ENCODE data around the gene CAPNS1. TPM values are rescaled to one million over a fixed set of nuclear protein-coding genes. Genes with fewer than 3 reads are reported as not detected.

Gene CAPNS1
- total and polyA plus RNA-seq, 4 donors = 79.5 to 280 (median 103) TPM

DNA sequence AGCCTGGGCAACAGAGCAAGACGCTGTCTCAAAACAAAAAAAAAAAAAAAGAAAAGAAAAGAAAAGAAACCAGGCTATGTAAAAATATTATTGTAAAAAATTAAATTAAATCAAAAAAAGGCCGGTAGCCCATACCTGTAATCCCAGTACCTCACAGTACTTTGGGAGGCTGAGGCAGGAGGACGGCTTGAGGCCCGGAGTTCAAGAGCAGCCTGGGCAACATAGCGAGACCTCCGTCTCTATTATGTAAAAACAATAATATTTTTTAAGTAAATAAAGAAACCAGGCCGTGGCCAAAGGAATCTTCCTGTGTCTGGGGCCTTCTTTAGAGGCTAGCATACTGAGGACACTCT lies 770 bp upstream of the CAPNS1 start:
- 66% methylated on average over 7 of the region's 7 CpGs for WGBS
- Histone ChIP-seq H3K27me3 (ENCODE audit: control insufficient read depth in 4 of 4, insufficient read depth in 4 of 4, low read length in 3 of 4) (no peaks in the 10 kb centered on the region), H3K4me1 (ENCODE audit: control insufficient read depth in 4 of 4, insufficient read depth in 4 of 4, low read length in 3 of 4) (peaks cover 4 to 14% (median 8%) of the 10 kb centered on the region in 4 donors), H3K4me3 (ENCODE audit: low read depth in 1 of 3, low read length in 3 of 3) (peak overlapping the region; percentile 92 to 98 (median 93)), H3K9ac (ENCODE audit: low read depth in 1 of 2, low read length in 2 of 2) (peak overlapping the region; percentile 67 to 86), H3K36me3 (ENCODE audit: control insufficient read depth in 4 of 4, insufficient read depth in 3 of 4, low read depth in 1 of 4, low read length in 3 of 4) (peaks cover 4 to 11% (median 8%) of the 10 kb centered on the region in 4 donors), H3K27ac (ENCODE audit: low read depth in 1 of 2, low read length in 2 of 2) (peak overlapping the region; percentile 98 to 99), H3K9me3 (ENCODE audit: control insufficient read depth in 4 of 4, low read length in 3 of 4) (no peaks in the 10 kb centered on the region)
- no peak for DNase-seq (ENCODE audit: low spot score)
- TF ChIP-seq TAF1 (conservative IDR thresholded peaks at IDR 0.05) = no peak
- TF ChIP-seq FOXA1 (IDR thresholded peaks at IDR 0.05) = no peak
- TF ChIP-seq HNF4A (conservative IDR thresholded peaks at IDR 0.05) = no peak
- no peak for TF ChIP-seq SP1 (IDR thresholded peaks at IDR 0.05)
- TF ChIP-seq, protein P1, sequence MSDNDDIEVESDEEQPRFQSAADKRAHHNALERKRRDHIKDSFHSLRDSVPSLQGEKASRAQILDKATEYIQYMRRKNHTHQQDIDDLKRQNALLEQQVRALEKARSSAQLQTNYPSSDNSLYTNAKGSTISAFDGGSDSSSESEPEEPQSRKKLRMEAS (IDR thresholded peaks at IDR 0.05) = no peak
- TF ChIP-seq, protein P2, sequence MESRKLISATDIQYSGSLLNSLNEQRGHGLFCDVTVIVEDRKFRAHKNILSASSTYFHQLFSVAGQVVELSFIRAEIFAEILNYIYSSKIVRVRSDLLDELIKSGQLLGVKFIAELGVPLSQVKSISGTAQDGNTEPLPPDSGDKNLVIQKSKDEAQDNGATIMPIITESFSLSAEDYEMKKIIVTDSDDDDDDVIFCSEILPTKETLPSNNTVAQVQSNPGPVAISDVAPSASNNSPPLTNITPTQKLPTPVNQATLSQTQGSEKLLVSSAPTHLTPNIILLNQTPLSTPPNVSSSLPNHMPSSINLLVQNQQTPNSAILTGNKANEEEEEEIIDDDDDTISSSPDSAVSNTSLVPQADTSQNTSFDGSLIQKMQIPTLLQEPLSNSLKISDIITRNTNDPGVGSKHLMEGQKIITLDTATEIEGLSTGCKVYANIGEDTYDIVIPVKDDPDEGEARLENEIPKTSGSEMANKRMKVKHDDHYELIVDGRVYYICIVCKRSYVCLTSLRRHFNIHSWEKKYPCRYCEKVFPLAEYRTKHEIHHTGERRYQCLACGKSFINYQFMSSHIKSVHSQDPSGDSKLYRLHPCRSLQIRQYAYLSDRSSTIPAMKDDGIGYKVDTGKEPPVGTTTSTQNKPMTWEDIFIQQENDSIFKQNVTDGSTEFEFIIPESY (IDR thresholded peaks at IDR 0.05) = no peak
- TF ChIP-seq RXRA (IDR thresholded peaks at IDR 0.05) = no peak

DNA sequence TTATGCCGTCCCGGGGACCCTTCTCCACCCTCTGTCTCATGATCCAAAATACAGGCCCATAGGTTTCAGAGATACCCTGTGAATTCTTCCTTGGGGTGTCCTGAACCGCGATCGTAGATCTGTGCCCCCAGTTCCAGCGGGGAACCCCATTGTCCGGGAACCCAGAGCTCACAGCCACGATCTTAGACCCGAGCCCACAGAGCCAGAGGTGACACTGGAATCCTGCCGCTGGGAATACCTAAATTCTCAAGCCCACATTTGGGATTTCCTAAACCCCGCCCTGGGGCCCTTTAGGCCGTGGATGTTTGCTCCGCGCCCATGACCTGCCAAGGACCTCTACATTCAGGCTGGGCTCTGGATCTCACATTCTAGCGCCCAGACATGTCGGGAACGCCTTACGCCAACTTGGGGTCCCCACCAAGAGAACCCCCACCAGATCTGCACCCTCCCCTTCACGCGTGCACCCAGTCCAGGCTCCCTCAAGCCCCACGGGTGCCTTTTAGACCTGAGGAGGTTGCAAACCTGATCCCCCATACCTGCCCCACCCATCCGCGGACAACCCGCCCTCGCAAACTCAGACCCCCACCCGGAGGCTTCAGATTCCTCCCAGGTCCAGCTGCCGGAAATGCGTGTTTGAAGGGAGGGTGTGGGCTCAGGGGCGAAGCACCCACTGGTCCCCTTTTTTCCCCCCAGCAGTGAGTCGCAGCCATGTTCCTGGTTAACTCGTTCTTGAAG lies 605 bp downstream of the CAPNS1 start:
- Histone ChIP-seq H3K27ac (ENCODE audit: low read depth in 1 of 2, low read length in 2 of 2) (peak overlapping the region; percentile 98 to 99), H3K9me3 (ENCODE audit: control insufficient read depth in 4 of 4, low read length in 3 of 4) (no peaks in the 10 kb centered on the region), H3K4me3 (ENCODE audit: low read depth in 1 of 3, low read length in 3 of 3) (peak overlapping the region; percentile 92 to 98 (median 93)), H3K36me3 (ENCODE audit: control insufficient read depth in 4 of 4, insufficient read depth in 3 of 4, low read depth in 1 of 4, low read length in 3 of 4) (peaks cover 6 to 21% (median 14%) of the 10 kb centered on the region in 4 donors), H3K9ac (ENCODE audit: low read depth in 1 of 2, low read length in 2 of 2) (peak overlapping the region; percentile 98 to 100), H3K27me3 (ENCODE audit: control insufficient read depth in 4 of 4, insufficient read depth in 4 of 4, low read length in 3 of 4) (no peaks in the 10 kb centered on the region), H3K4me1 (ENCODE audit: control insufficient read depth in 4 of 4, insufficient read depth in 4 of 4, low read length in 3 of 4) (peaks cover 4 to 14% (median 8%) of the 10 kb centered on the region in 4 donors)
- WGBS = under 1% methylated on average over 31 of the region's 31 CpGs
- TF ChIP-seq, protein P3, sequence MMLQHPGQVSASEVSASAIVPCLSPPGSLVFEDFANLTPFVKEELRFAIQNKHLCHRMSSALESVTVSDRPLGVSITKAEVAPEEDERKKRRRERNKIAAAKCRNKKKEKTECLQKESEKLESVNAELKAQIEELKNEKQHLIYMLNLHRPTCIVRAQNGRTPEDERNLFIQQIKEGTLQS (IDR thresholded peaks at IDR 0.05) = no peak
- TF ChIP-seq, protein P4, sequence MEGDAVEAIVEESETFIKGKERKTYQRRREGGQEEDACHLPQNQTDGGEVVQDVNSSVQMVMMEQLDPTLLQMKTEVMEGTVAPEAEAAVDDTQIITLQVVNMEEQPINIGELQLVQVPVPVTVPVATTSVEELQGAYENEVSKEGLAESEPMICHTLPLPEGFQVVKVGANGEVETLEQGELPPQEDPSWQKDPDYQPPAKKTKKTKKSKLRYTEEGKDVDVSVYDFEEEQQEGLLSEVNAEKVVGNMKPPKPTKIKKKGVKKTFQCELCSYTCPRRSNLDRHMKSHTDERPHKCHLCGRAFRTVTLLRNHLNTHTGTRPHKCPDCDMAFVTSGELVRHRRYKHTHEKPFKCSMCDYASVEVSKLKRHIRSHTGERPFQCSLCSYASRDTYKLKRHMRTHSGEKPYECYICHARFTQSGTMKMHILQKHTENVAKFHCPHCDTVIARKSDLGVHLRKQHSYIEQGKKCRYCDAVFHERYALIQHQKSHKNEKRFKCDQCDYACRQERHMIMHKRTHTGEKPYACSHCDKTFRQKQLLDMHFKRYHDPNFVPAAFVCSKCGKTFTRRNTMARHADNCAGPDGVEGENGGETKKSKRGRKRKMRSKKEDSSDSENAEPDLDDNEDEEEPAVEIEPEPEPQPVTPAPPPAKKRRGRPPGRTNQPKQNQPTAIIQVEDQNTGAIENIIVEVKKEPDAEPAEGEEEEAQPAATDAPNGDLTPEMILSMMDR (IDR thresholded peaks at IDR 0.05; ENCODE audit: low read depth, low read length, missing input control) = peak; percentile 2
- TF ChIP-seq RXRA (IDR thresholded peaks at IDR 0.05) = peak in 1 of 2 donors; percentile 10
- peak; percentile 64 for DNase-seq (ENCODE audit: low spot score)

DNA sequence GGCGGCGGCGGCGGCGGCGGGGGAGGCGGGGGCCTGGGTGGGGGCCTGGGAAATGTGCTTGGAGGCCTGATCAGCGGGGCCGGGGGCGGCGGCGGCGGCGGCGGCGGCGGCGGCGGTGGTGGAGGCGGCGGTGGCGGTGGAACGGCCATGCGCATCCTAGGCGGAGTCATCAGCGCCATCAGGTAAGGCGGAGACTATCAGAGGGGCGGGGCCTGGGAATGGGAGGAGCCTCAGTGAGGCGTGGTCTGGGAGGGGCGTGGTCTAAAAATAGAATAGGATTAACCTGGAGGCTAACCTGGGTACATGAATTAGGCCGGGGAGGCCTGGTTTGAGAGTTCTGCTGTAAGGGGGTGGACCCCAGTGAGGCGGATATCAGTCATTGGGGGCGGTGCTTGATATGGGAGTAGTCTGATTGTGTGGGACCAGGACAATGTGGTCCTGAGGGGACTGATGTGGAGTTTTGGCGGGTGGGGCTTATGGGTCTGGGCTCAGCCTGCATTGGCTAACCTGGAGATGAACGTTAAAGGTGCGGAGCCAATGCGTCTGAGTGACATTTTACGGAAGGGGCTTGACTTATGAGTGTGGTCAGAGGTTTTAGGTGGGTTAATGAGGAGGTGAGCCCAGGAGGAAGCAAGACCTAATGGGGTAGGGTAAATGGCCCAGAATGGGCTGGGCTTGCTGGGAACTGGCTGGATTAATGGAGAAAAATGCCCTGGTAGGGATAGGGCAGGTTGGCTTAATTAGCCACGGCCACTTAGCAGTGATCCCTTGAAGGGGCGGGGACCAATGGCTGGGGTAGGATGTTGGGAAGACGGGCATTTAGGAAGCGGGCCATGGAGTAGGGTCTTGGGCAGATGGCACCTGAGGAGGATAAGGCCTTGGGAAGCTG lies 1.4 kb downstream of the CAPNS1 start:
- Histone ChIP-seq H3K4me3 (ENCODE audit: low read depth in 1 of 3, low read length in 3 of 3) (peak overlapping the region in 2 of 3 donors; percentile 93 to 98), H3K27ac (ENCODE audit: low read depth in 1 of 2, low read length in 2 of 2) (peak overlapping the region; percentile 98 to 99), H3K36me3 (ENCODE audit: control insufficient read depth in 4 of 4, insufficient read depth in 3 of 4, low read depth in 1 of 4, low read length in 3 of 4) (peaks cover 13 to 29% (median 22%) of the 10 kb centered on the region in 4 donors), H3K27me3 (ENCODE audit: control insufficient read depth in 4 of 4, insufficient read depth in 4 of 4, low read length in 3 of 4) (no peaks in the 10 kb centered on the region), H3K4me1 (ENCODE audit: control insufficient read depth in 4 of 4, insufficient read depth in 4 of 4, low read length in 3 of 4) (peaks cover 4 to 14% (median 8%) of the 10 kb centered on the region in 4 donors), H3K9me3 (ENCODE audit: control insufficient read depth in 4 of 4, low read length in 3 of 4) (no peaks in the 10 kb centered on the region), H3K9ac (ENCODE audit: low read depth in 1 of 2, low read length in 2 of 2) (no peak overlapping the region)
- 24% methylated on average over 42 of the region's 42 CpGs for WGBS
- TF ChIP-seq YY1 (IDR thresholded peaks at IDR 0.05) = peak; percentile 88
- TF ChIP-seq, protein P2 (IDR thresholded peaks at IDR 0.05) = no peak
- peak; percentile 14 for TF ChIP-seq SP1 (IDR thresholded peaks at IDR 0.05)
- peak; percentile 93 for DNase-seq (ENCODE audit: low spot score)
